NCI-H524 (cell line): ENCODE data around the gene ZNRF1.

Experiments
- DNase-seq, 2 experiments: peaks; one replicate each; lab custom pipeline; 2025; lab: John Stamatoyannopoulos, UW

Gene ZNRF1

DNA sequence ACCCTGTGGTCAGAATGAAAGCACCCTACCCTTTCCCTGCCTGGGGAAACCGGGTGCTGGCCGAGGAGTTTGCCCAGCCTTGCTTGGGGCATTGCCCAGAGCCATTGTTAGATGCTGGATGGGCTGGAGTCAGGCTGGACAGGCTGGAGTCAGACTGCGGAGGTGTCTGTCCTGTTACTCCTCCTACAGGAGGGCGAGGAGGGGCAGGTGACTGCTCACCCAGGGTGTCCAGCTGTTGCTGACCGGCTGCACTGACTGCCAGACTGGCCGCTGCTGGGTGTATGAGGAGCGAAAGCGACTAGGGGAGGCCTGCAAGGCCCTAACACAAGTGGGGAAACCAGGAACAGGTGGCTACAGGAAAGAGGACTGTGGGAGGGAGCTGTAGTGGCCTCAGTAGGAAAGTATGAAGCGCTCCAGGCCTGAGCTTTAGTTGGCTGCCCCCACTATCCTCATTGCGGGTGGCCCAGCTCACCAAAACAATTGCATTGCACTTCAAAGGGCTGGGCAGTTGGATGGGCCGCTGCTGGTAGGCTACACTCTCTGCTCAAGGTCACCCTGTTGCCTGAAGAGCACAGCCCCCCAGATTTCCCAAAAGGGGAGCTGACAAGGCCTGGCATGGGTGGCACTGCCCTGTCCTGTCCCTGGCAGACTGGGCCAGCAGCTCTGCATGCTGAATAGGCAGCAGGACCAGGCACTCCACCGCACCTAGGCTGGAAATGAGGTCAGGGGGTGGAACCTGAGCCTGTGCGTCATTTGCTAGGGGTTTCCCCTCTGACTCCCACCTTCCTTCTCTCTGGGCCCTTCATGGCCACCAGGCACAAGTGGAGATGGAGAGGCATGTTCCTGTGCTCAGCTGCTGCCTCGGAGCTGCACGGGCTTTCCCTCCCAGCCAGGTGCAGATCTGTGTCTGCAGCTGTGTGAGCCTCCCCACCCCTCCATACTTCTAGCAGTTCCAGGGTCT lies 99.4 kb downstream of the ZNRF1 start:
- no peak for DNase-seq

DNA sequence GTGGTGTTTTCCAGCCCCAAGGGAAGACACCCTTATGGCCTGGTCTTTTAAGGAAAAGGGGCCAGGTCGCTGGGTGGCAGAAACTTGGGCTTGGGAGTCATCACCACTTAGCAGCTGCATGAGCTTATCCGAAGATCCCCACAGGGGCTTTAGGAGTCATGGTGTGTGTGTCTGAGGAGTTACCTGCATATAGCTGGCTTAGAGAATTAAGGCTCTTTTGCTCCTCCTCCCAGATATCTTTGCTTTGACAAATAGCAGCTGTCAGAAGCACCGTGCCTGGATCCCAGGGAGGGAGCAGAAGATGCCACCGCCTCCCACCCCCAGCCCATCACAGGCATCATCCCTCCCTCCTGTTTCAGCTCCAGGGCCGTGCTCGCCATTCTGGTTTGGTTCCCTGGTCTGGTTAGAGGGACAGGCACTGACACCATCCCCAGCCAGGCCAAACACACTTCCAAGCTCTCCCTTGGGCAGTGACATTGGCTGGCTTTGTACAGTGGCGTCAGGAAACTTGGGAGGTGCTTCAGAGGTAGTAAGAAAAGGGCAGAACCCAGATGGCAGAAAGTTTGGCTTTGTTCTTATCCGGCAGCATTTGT lies 100.3 kb downstream of the ZNRF1 start:
- no peak for DNase-seq

GRCh38 chr16:75099738-75100602 lies 101.1 kb downstream of the ZNRF1 start:
- DNase-seq, result no peak

DNA sequence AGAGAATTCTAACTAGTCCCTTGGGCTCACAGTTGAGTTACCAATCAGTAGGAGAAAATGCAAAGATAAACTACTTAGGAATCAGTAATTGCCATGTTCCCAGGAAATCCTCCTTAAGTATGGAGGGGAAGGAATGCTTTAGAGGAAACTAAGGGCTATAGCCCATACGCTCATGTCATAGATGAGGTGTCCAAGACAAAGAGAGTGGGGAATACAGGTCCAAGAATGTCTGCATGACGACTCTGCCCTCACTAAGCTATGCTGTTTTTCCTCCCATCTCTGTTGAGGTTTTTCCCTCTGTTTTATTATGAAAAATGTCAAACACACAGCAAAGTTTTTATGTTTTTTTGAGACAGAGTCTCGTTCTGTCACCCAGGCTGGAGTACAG lies 101.8 kb downstream of the ZNRF1 start:
- no peak for DNase-seq

- no peak for DNase-seq
Observed at GRCh38 chr16:75101635-75102034, 102.8 kb downstream of the ZNRF1 start.

GRCh38 chr16:75102595-75102994 lies 103.8 kb downstream of the ZNRF1 start:
- no peak for DNase-seq

GRCh38 chr16:75103994-75104393 lies 105.2 kb downstream of the ZNRF1 start:
- DNase-seq, result no peak

DNA sequence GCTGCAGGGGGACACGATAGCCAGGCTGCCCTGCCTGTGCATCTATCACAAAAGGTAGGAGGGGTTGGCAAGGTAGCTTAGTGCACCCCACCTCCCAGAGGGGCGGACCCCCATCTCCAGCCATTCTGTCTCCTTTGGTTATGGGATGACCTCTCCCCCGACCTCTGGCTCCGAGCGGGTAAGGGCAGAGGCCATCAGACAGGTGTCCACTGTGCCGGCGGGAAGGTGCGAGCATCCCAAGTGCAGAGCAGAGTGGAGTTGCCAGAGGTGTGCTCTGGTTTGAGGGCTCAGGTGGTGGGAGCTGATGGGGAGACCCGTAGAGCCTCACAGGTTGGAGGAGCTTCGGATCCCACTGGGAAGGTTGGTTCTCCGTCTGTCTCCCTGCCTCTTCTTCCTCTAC lies 106.0 kb downstream of the ZNRF1 start:
- no peak for DNase-seq

DNA sequence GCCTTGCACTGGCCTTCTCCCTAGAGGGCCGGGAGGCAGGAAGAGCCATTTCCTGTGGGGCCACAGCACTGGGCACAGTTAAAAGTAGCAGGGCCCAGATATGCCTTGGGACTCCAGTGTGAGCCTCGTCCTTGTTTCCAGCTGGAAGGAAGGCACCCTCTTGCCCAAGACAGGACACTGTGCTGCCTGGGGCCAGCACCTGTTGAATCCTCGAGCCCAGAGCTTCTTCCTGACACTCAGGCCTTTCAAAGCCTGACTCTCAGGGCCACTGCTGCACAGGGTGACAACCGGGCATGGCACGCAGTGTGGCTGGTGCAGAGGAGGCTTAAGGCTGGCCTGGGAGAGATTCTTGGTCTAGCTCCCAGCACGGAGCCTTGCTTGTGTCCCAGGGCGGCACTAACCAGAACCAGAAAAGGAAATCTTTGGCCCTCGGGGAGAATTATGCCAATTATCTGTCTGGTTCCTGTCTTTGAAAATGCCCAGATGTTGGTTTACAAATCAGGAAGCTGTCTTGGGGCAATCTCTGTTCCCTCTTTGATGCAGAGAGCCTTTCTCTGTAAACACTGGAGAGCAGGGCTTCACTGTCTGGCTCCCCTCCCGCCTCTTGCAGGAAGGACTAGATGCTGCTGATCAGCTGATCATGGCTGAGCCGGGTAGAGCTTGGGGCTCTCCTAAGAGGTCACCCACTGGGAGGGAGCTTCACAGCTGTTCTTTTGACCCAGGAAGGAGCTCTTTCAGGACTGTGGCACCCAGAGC lies 106.7 kb downstream of the ZNRF1 start:
- no peak for DNase-seq

DNA sequence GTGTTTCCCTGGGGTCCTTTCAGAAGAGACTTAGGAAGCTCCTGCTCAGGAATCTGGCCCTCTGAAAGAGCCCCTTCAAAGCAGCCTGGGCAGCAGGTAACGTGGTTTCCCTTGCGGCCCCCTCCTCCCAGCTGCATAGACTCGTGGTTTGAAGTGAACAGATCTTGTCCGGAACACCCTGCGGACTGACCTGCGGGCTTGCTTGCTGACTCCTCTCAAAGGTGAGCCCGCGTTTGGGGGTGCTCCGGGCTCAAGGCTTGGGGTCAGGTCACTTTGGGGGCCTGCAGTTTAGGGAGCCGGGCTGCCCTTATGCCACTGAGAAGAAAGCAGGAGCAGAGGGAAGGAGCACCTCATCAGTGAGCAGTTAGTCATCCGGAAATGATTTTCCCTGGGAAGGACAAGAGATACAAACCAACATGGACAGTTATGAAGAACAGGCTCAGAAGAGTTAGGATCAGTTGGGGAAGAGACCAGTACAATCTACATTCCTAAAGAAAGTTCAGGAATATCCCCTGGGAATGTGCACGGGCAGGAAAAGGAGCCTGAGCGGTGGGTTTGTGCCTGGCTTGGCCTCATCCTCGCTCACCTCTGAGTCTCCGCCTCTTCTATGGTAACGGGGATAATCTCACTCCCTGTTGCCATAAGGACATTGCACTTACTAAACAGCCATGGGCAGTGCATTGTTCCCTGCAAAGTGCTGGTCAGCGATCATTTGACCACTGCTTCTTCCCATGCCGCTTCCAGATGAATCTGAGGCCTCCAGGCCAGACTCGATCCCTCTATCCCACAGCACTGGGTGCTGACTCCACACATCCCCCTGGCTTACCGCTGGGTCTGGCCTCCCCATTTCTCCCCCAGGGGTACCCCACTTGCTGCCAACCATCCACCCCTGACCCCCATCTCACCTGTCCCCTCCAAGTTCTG lies 107.8 kb downstream of the ZNRF1 start:
- DNase-seq, result no peak

- no peak for DNase-seq
Observed at GRCh38 chr16:75107505-75107904, 108.7 kb downstream of the ZNRF1 start.

DNA sequence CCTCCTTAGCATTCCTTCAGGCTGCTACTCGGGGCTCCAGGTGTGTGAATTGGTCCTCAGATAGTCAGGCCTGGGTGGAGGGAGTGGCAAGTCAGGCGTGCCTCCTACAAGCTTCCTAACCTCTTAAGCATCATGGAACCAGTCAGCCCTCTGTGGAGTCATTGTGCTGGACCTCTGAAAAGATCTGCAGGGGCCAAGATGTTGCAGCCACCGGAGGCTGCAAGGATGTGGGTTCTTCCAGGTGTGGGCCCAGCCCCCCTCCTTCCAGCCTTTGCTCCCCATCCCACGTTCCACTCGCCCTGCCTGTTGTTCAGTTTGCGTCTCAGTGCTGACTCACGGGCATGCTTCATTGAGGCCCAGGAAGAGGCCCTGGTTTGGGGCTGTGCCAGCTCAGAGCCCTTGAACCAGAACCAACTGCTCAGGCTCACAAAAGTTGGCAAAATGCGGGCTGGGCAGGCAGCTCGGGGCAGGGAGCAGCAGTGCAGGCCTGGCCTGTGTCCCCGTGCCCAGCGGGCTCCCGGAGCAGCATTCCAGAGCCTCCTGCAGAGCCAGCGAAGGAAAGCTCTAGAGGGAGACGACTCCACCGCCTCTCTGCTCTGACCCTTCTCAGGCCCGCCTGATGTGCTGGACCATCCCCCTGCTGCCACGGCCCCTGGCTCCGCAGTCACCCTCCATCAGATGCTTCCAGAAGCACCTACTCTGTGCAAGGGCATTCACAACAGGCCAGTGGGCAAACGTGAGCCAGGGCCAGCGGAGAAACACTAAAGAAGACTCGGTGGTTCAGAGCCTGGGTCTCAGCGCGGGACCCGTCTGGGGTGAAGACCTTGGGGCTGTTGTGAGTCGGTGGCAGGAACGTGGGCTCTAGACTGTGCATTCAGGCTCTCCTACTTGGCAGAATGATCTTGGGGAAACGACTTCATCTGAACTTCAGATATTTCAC lies 110.2 kb downstream of the ZNRF1 start:
- no peak for DNase-seq

- DNase-seq, result peak; percentile 7 to 46
Observed at GRCh38 chr16:75109732-75110243, 111.0 kb downstream of the ZNRF1 start.

GRCh38 chr16:75110637-75111513 lies 112.1 kb downstream of the ZNRF1 start:
- peak; percentile 83 to 93 for DNase-seq

DNA sequence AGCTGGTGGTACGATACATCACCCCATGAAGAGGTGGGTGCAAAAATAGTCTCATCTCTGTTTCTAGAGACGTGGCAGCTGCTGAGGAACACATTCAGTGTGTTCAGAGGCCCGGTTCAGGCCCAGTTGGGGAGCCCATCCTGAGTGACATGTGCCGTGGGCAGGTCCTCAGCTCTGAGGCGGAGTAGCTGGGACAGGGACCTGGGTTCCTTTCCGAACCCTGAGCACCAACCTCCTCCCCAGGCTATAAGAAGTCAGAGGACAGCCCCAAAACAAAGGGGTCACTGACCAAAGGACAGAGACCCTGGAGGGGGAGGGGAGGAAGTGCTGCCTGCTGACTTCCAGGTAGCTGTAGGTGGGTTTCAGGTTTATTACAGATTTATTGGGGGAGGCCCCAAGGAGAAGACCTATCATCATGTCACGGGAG lies 112.7 kb downstream of the ZNRF1 start:
- DNase-seq, result no peak

GRCh38 chr16:75111961-75112733 lies 113.3 kb downstream of the ZNRF1 start:
- no peak for DNase-seq

- peak; percentile 11 to 47 for DNase-seq
Observed at GRCh38 chr16:75112734-75113491, 114.1 kb downstream of the ZNRF1 start.
